Measurements from ENCODE around the gene GPR37L1.

GPR37L1 gene

DNA sequence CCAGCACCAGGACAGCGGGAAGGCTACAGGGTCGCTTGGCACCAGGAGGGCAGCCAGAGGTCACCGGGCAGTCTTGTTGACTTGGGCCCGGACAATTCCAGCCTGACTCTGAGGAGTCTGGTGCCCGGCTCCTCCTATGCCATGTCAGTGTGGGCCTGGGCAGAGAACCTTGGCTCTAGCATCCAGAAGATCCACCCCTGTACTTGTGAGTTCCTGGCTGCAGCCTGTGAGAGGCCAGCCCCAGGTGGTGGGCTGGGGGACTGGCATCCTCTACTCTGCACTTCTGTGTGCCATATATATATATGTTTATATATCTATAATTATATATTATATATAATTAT lies 49.3 kb downstream of the GPR37L1 start:
- DNase-seq (ENCODE audit: low read depth in 1 of 2, low spot score in 1 of 2) = no peak
- Histone ChIP-seq H3K27me3 (ENCODE audit: insufficient read depth, poor library complexity, severe bottlenecking) (no peaks in the 10 kb centered on the region), H3K4me3 (replicated peaks; ENCODE audit: insufficient read depth, low read length) (no peak overlapping the region), H3K27ac (replicated peaks) (no peak overlapping the region)
- TF ChIP-seq CTCF (IDR thresholded peaks at IDR 0.05; ENCODE audit: insufficient read depth, low read length) (no peak), GABPA (IDR thresholded peaks at IDR 0.05; ENCODE audit: low read depth) (no peak), POLR2AphosphoS5 (IDR thresholded peaks at IDR 0.05; ENCODE audit: low read depth) (no peak), SPI1 (IDR thresholded peaks at IDR 0.05; ENCODE audit: borderline replicate concordance, low read depth) (no peak)
- TF ChIP-seq, protein P1, sequence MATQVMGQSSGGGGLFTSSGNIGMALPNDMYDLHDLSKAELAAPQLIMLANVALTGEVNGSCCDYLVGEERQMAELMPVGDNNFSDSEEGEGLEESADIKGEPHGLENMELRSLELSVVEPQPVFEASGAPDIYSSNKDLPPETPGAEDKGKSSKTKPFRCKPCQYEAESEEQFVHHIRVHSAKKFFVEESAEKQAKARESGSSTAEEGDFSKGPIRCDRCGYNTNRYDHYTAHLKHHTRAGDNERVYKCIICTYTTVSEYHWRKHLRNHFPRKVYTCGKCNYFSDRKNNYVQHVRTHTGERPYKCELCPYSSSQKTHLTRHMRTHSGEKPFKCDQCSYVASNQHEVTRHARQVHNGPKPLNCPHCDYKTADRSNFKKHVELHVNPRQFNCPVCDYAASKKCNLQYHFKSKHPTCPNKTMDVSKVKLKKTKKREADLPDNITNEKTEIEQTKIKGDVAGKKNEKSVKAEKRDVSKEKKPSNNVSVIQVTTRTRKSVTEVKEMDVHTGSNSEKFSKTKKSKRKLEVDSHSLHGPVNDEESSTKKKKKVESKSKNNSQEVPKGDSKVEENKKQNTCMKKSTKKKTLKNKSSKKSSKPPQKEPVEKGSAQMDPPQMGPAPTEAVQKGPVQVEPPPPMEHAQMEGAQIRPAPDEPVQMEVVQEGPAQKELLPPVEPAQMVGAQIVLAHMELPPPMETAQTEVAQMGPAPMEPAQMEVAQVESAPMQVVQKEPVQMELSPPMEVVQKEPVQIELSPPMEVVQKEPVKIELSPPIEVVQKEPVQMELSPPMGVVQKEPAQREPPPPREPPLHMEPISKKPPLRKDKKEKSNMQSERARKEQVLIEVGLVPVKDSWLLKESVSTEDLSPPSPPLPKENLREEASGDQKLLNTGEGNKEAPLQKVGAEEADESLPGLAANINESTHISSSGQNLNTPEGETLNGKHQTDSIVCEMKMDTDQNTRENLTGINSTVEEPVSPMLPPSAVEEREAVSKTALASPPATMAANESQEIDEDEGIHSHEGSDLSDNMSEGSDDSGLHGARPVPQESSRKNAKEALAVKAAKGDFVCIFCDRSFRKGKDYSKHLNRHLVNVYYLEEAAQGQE (IDR thresholded peaks at IDR 0.05; ENCODE audit: insufficient replicate concordance, low read depth) = no peak

GRCh38 chr1:202173993-202174392 lies 51.3 kb downstream of the GPR37L1 start:
- H3K27ac ChIP-seq (replicated peaks) = no peak overlapping the region
- no peaks in the 10 kb centered on the region for H3K27me3 ChIP-seq (ENCODE audit: insufficient read depth, poor library complexity, severe bottlenecking)
- DNase-seq (ENCODE audit: low read depth in 1 of 2, low spot score in 1 of 2) = no peak
- TF ChIP-seq SPI1 (IDR thresholded peaks at IDR 0.05; ENCODE audit: borderline replicate concordance, low read depth) (no peak), GABPA (IDR thresholded peaks at IDR 0.05; ENCODE audit: low read depth) (no peak), CTCF (IDR thresholded peaks at IDR 0.05; ENCODE audit: insufficient read depth, low read length) (no peak), POLR2AphosphoS5 (IDR thresholded peaks at IDR 0.05; ENCODE audit: low read depth) (no peak)
- TF ChIP-seq, protein P1 (IDR thresholded peaks at IDR 0.05; ENCODE audit: insufficient replicate concordance, low read depth) = no peak
- no peak overlapping the region for H3K4me3 ChIP-seq (replicated peaks; ENCODE audit: insufficient read depth, low read length)

DNA sequence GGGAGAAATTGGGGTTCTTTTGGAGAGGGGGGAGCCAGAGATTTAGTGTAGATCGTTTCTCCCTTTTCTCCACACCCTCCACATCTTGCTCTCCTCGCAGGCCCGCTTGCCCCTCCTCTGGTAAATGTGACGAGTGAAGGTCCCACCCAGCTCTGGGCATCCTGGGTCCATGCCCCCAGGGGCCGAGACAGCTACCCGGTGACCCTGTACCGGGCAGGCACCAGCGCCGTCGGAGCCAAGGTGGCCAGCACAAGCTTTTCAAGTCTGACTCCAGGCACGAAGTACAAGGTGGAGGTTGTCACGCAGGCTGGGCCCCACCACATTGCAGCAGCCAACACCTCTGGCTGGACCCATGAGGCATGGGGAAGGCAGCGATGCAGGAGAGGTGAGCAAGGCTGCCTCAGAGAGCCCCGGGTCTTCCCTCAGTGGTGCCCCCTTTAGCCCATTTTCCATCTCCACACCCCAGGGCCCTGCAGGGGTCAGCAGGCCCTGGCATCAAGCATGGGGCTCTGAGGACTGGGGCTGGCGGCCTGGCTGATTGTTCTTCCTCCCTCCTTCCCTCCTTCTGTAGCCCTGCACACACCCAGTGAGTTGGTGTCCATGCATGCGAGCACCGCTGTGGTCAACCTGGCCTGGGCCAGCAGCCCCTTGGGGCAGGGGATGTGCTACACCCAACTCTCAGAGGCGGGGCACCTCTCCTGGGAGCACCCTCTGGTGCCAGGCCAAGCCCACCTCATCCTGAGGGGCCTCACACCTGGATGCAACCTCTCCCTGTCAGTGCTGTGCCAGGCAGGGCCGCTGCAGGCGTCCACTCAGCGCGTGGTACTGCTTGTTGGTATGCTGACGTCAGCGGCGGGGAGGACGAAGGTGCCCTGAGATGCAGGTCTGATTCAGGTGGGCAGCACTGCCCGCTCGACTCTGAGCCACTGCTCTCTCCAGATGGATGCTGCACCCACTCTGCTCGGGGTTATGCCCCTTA lies 54.5 kb downstream of the GPR37L1 start:
- no peak for DNase-seq (ENCODE audit: low read depth in 1 of 2, low spot score in 1 of 2)
- TF ChIP-seq, protein P1 (IDR thresholded peaks at IDR 0.05; ENCODE audit: insufficient replicate concordance, low read depth) = no peak
- TF ChIP-seq SPI1 (IDR thresholded peaks at IDR 0.05; ENCODE audit: borderline replicate concordance, low read depth) = no peak
- TF ChIP-seq CTCF (IDR thresholded peaks at IDR 0.05; ENCODE audit: insufficient read depth, low read length) = no peak
- TF ChIP-seq POLR2AphosphoS5 (IDR thresholded peaks at IDR 0.05; ENCODE audit: low read depth) = no peak
- no peak for TF ChIP-seq GABPA (IDR thresholded peaks at IDR 0.05; ENCODE audit: low read depth)
- no peaks in the 10 kb centered on the region for H3K27me3 ChIP-seq (ENCODE audit: insufficient read depth, poor library complexity, severe bottlenecking)

More for the DNA sequence above, 54.5 kb downstream of the GPR37L1 start:
- Histone ChIP-seq H3K4me3 (replicated peaks; ENCODE audit: insufficient read depth, low read length) (no peak overlapping the region), H3K27ac (replicated peaks) (no peak overlapping the region)
